GM18861 (cell line): ENCODE results near the gene MAST1.
"Not testable (repeated sequence)": the region's sequence is repeated elsewhere in the genome, so short reads cannot be mapped to it uniquely, and the experiment has no call there.

Source experiments
- ATAC-seq: cut with Tn5 transposase; IDR thresholded peaks from one replicate; pipeline ENCODE4 v1.9.1; 2021; ENCODE audit not compliant: unreplicated experiment

The MAST1 gene

DNA sequence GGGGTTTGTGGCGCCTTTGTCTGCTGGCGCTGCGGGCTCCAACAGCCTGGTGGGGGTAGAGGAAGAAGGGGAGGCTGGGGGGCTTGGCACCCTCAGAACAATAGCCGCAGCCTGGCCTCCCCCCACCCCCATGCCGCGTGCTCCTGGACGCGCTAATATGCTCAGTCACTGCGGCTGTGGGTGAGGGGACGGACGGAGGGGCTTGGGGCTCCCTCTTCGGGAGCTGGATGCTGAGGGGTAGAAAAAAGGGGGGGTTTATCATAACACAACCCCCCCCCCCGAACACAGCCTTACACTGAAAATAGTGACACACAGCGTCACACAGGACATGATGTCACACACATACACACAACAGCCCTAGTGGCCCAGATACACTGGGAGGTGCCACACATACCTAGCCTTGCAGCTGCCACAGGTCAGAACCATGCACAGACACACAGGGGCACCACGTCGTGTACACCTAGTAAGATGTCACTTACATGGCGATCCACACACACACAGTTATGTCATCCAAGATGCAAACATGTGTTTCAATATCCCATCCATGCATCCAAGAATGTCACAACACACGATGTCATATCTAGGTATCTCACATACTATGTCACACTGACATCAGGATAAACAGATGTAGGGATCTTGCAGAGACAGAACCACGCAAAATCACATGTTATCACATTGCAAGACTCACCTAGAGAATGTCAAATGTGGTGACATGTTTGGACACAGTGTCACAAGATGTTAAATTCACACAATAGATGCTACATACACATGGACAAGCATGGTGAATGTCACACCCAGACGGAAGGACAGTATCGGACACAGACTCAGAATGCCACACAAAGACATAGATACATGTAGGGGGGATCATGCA is 806 bp downstream of the MAST1 start:
- ATAC-seq = no peak

DNA sequence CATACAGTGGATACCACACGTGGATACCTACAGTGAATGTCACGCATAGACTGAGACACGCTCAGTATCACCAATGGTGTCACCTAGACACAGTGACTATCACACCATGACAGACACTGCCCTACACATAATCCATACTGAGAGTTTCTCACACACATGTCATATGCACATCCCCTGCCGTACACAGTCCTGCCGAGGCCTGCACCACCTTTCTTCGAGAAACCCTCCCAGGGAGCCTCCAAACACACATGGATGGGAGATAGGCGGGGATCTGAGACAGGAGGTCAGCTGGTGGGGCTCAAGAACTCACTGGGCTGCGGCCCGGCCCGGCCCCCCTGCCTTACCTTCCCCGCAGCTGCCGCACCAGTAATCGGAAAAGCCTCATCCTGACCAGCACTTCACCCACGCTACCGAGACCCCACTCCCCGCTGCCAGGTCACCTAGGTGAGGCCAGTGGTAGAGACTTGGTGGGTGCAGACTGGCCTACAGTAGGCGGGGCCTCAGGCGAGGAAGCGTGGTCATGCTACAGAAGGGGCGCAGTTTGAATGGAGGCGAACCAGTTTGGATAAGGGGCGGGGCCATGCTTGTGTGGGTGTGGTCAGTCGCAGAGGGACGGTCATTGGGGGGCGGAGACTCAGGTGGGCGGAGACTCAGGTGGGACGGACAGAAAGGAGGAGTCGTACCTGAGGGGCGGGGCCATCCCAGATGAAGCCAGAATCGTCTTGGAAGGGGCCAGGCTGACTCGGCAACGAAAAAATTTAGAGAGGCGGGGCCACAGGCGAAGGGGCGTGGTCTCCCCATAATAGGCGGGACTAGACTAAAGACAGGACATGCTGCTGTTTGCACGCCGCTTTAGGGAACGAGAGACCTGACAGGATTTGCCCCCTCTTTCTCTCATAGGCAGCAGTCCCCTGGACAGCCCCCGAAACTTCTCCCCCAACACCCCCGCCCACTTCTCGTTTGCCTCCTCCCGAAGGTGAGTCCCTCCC is 2.1 kb downstream of the MAST1 start:
- no peak for ATAC-seq

DNA sequence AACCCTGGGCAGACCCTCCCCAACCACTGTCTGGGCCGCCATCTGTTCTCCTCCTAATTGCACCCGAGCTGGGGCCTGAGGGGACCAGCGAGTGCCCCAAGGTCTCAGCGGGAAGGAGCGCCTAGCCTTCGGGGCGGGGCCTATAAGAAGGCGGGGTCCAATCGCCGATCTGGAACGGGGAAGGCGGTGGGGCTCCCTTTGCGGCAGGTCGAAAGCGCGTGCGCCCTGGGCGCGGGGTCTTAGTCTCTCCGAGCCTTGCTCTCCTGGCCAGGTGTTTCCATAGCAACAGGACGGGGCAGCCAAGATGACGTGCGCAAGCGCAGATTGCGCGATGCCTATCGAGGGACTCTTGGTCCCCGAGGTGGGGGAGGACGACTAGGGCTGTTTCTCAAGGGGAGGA is 2.8 kb downstream of the MAST1 start:
- ATAC-seq = no peak

DNA sequence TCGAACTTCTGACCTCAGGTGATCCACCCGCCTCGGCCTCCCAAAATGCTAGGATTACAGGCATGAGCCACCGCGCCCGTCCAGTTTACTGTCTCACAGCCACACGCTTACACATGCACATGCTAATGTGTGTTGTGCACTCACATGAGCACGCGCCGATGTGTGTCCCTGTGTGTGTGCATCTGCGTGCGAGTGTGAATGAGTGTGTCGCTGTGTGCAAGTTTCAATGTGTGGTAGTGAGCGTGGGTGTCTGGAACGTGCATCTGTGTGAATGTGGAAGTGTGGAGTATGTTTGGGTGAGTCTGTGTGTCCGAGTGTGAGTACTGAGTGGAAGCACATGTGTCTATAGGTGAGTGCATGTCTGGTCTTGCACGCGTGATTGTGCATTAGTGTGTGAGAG is 4.2 kb downstream of the MAST1 start:
- no peak for ATAC-seq

GRCh38 chr19:12843328-12843727 is 5.0 kb downstream of the MAST1 start:
- ATAC-seq = no peak

- ATAC-seq = no peak
Observed at GRCh38 chr19:12843999-12844732, 5.9 kb downstream of the MAST1 start.

- ATAC-seq = not testable (repeated sequence)
Observed at GRCh38 chr19:12846613-12847012, 8.3 kb downstream of the MAST1 start.

DNA sequence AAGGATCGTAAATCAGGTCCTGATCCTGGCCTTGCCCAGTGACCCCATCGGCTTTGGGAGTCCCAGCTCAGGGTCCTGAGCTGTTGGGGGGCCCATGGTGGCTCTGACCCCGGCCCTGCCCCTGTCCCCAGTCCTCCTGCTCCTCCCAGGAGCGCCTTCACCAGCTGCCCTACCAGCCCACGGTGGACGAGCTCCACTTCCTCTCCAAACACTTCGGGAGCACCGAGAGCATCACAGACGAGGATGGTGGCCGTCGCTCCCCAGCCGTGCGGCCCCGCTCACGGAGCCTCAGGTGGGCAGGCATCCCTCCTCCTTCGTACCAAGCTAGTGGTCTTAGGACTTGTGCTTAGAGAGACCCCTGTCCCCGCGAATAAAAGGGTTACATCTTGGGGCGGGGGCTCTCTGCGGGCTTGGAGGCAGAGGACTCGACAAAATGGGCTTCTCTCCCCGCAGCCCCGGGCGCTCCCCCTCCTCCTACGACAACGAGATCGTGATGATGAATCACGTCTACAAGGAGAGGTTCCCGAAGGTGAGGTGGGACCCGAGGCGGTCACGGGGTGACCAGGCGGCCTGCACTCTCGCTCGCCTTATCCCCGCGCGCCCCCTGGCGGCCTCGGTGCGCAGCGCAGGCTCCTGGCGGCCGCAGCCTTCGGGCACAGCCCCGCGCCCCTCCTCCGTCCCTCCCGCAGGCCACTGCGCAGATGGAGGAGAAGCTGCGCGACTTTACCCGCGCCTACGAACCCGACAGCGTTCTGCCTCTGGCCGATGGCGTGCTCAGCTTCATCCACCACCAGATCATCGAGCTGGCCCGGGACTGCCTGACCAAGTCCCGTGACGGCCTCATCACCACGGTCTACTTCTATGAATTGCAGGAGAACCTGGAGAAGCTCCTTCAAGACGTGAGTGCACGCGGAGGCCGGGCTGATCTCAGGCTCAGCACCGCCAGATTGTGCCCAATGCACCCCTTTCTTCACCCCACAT is 9.1 kb downstream of the MAST1 start:
- ATAC-seq = peak; percentile 45

- ATAC-seq = no peak
Observed at GRCh38 chr19:12856653-12857052, 18.3 kb downstream of the MAST1 start.

GRCh38 chr19:12858041-12858928 is 20.0 kb downstream of the MAST1 start:
- ATAC-seq = no peak

GRCh38 chr19:12859546-12859945 is 21.2 kb downstream of the MAST1 start:
- no peak for ATAC-seq

GRCh38 chr19:12864143-12864542 is 25.8 kb downstream of the MAST1 start:
- no peak for ATAC-seq

DNA sequence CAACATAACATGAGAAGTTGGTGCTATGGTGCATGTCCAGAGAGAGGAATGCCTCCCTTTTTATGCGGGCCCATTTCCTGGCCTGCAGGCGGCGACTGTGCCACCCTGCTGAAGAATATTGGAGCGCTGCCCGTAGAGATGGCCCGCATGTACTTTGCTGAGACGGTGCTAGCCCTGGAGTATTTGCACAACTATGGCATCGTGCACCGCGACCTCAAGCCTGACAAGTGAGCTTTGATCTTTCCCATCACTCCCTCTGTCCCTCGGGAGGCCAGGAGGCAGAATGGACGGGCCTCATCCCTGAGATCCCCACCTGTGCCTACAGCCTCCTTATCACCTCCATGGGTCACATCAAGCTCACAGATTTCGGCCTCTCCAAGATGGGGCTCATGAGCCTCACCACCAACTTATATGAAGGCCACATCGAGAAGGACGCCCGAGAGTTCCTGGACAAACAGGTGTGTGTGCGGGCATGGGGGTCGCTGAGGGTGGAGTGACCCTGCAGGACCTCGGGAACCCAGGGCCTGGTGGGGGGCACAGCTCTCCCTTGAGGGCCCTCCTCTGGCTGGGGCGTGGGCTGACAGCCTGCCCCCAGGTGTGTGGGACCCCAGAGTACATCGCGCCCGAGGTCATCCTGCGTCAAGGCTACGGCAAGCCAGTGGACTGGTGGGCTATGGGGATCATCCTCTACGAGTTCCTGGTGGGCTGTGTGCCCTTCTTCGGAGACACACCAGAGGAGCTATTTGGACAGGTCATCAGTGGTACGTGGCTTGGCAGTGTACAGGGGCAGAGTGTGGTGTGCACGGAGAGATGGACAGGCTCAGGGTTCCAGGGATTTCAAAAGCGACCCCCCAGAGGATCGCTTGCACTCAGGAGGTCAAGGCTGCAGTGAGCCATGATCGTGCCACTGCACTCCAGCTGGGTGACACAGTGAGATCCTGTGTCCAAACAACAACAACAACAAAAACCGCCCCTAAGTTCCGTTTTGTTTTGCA is 26.7 kb downstream of the MAST1 start:
- ATAC-seq = no peak

GRCh38 chr19:12865746-12866415 is 27.6 kb downstream of the MAST1 start:
- no peak for ATAC-seq

GRCh38 chr19:12866416-12867119 is 28.3 kb downstream of the MAST1 start:
- no peak for ATAC-seq
